Activated CD8-positive, alpha-beta memory T cell treated with anti-CD3 and anti-CD28 coated beads for 1 hour (primary cell): ENCODE measurements around the gene AK5.
"Not testable (repeated sequence)": the region's sequence is repeated elsewhere in the genome, so short reads cannot be mapped to it uniquely, and the experiment has no call there.

Experiments
- DNase-seq, 2 donors: peaks; one replicate each; pipeline ENCODE4 v3.0.0-alpha.2; 2020; ENCODE audit warnings: low read depth in 1 of 2; ENCODE audit errors: extremely low read depth in 1 of 2

AK5 gene

GRCh38 chr1:77283701-77284425 lies 2.0 kb downstream of the AK5 start:
- no peak for DNase-seq

- DNase-seq = no peak
Observed at GRCh38 chr1:77287535-77287934, 5.7 kb downstream of the AK5 start.

GRCh38 chr1:77288275-77288674 lies 6.5 kb downstream of the AK5 start:
- DNase-seq = no peak

DNA sequence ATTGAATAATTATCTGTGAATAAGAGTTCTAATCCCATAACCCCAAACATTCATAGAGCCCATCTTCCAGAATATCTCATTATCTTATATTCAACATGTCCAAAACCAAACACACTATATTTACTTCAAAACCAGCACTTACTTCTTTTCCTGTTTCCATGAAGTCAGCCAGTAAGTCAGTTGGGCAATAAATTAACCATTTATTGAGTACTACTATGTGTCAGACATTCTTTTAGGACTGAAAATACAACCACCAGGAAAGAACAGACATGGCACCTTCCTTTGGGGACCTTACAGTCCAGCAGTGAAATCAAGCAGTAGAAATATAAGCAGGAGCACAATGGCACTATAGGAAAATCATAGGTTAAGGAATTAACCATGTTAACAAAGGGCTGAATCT lies 8.8 kb downstream of the AK5 start:
- DNase-seq = no peak

- no peak for DNase-seq
Observed at GRCh38 chr1:77292551-77292950, 10.7 kb downstream of the AK5 start.

DNA sequence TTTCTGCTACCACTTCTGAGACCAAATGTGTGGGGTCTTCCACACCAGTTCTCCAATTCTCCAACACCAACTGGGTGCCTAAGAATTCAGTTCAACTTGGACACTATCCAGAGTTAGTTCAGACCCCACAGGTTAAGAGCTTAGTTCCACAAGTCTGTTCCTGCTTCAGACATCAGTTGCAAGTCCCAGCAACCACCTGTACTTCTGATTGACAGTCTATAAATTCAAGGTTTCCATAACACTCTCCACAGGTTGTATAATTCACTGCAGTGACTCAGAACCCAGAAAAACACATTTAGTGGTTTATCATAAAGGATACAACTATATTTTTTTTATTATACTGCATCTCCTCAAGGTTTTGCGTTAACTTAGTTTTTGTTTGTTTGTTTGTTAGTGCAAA lies 18.7 kb downstream of the AK5 start:
- DNase-seq = no peak

- no peak for DNase-seq
Observed at GRCh38 chr1:77303387-77303786, 21.6 kb downstream of the AK5 start.

GRCh38 chr1:77308889-77309621 lies 27.2 kb downstream of the AK5 start:
- no peak for DNase-seq

- no peak for DNase-seq
Observed at GRCh38 chr1:77310924-77311323, 29.1 kb downstream of the AK5 start.

DNA sequence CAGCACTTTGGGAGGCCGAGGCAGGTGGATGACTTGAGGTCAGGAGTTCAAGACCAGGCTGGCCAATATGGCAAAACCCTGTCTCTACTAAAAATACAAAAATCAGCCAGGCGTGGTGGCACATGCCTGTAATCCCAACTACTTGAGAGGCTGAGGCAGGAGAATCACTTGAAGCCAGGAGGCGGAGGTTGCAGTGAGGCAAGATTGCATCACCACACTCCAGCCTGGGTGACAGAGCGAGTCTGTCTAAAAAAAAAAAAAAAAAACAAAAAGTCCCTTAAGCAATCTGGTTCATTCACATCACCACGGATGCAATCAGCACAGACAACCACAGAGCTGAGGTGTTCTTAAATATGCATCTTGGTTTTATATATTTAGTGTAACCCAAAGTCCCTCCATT lies 30.5 kb downstream of the AK5 start:
- not testable (repeated sequence) for DNase-seq

GRCh38 chr1:77313491-77313890 lies 31.7 kb downstream of the AK5 start:
- no peak for DNase-seq

DNA sequence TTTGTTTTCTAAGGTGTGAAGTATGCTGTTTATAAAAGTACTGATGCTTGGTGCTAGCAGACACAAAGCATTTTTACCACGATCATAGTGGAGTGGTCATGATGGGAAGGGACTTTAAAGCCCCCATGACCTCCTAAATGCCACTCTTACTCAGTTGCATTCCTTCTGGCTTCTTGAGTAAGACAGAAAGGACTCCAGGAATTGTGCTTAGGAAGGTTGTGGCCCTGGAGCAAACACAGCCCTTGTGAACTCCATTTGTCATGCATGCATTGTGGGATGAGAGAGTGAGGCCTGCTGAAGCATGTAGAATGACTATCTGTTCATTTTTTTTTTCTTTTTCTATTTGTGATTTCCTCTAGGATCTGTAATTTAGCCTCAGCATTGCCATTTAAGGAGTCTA lies 34.2 kb downstream of the AK5 start:
- DNase-seq = no peak

DNA sequence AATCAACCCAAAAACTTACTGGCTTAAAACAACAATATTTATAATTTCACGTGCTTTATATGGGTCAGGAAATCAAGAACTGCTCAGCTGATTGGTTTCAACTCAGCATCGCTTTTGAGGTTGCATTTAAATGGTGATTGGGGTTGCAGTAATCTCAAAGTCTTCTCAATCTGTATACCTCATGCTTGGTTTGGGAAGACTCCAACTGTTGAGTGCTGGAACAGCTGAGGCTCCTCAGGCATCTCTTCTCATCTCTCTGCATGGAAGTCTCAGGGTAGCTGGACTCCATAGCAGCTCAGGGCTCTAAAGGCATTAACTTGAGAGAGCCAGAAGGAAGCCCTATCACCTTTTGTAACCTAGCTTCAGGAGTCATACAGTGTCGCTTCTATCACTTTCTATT lies 35.1 kb downstream of the AK5 start:
- DNase-seq = no peak

DNA sequence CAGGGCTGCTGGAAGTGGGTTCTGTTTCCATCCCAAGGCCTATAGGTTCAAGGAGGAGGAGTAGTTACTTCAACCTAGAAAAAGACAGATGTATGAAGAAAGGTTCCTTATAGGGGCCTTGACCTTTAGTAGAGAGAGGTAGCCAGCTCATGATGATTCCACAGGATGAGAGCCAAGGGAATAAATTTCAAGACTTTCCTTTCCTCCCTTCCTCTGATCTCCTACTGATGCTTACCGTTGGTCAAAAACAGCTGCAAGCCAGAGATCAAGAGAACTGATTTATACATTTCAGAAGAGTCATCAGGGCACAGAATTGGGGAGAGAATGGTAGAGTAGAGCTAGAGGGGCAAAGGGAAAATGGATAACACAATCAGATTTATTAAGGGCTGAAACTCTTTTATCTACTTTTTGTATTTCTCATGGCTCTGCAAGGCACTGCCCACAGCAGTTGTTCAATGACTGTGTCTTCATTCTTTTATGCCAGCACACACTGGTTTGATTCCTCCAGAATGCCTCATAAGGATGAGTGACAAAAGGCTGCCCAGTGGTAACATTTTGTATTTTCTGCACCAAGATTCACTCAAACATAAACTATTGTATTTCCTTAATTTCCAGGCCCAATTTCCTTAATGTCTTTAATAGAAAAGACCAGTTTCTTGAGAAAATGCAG lies 37.4 kb downstream of the AK5 start:
- no peak for DNase-seq

- no peak for DNase-seq
Observed at GRCh38 chr1:77322061-77322900, 40.5 kb downstream of the AK5 start.

DNA sequence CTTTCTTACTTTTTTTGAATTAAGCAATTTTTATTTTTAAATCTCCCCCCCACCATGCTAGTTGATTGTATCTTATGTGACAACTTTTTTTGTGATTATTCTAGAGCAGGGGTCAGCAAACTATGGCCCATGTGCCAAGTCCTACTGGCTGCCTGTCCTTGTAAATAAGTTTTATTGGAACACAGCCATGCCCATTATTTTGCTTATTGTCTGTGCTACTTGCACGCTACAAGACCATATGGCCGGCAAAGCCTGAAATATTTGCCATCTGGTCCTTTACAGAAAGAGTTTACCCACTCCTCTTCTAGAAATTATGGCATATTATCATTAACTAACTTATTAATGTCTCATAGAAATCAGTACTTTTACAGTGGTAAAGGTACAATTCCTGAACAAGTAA lies 51.7 kb downstream of the AK5 start:
- DNase-seq = no peak

GRCh38 chr1:77336729-77337128 lies 54.9 kb downstream of the AK5 start:
- no peak for DNase-seq

- DNase-seq = no peak
Observed at GRCh38 chr1:77339326-77339725, 57.5 kb downstream of the AK5 start.

GRCh38 chr1:77341195-77341594 lies 59.4 kb downstream of the AK5 start:
- DNase-seq = no peak

- no peak for DNase-seq
Observed at GRCh38 chr1:77342745-77343144, 60.9 kb downstream of the AK5 start.

GRCh38 chr1:77347646-77348045 lies 65.8 kb downstream of the AK5 start:
- DNase-seq = no peak
